ENCODE data around the gene POC1A. TPM values are rescaled to one million over a fixed set of nuclear protein-coding genes. Genes with fewer than 3 reads are reported as not detected.

Gene POC1A
- total RNA-seq, 1 experiment from 2014 or later = 43.0 TPM

DNA sequence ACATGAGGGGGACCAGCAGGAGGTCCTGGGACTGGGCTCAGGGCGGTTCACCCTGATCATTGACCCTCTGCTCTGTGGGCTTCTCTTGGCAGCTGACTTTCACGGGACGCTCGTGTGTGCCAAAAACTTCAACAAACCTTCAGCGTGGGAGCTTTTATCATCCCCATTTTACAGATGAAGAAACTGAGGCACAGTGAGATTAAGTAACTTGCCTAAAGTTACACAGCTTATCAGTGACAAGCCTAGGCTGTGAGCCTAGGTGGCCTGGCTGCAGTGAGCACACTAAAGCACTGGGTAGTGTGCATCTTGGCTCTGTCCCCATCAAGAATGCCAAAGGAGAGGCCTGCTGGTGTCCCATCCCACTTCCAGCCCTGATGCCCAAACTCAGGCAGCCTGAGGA, 74.3 kb downstream of the POC1A start:
- TF ChIP-seq, protein P1, sequence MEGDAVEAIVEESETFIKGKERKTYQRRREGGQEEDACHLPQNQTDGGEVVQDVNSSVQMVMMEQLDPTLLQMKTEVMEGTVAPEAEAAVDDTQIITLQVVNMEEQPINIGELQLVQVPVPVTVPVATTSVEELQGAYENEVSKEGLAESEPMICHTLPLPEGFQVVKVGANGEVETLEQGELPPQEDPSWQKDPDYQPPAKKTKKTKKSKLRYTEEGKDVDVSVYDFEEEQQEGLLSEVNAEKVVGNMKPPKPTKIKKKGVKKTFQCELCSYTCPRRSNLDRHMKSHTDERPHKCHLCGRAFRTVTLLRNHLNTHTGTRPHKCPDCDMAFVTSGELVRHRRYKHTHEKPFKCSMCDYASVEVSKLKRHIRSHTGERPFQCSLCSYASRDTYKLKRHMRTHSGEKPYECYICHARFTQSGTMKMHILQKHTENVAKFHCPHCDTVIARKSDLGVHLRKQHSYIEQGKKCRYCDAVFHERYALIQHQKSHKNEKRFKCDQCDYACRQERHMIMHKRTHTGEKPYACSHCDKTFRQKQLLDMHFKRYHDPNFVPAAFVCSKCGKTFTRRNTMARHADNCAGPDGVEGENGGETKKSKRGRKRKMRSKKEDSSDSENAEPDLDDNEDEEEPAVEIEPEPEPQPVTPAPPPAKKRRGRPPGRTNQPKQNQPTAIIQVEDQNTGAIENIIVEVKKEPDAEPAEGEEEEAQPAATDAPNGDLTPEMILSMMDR (conservative IDR thresholded peaks at IDR 0.05; ENCODE audit: low read depth, low read length) = no peak
- TF ChIP-seq EZH2 (IDR thresholded peaks at IDR 0.05; ENCODE audit: low read length, unreplicated experiment) (no peak), EZH2phosphoT487 (IDR thresholded peaks at IDR 0.05; ENCODE audit: borderline replicate concordance, low read length) (no peak)
- H3K4me3 ChIP-seq (ENCODE audit: low read length) = no peak overlapping the region
- intact Hi-C loops (cut with micrococcal nuclease) = no loop called here
- no peaks in the 10 kb centered on the region for H3K27me3 ChIP-seq (ENCODE audit: low read length)
- no peak for DNase-seq
- ATAC-seq = no peak
- POLR2A ChIA-PET (ENCODE audit: unreplicated experiment) = no interaction called here
- no peaks in the 10 kb centered on the region for H3K79me2 ChIP-seq (ENCODE audit: low read length)
- H3K27ac ChIP-seq (ENCODE audit: low read length) = no peak overlapping the region
- no peaks in the 10 kb centered on the region; the same call in 1 of the 2 replicates for H3K36me3 ChIP-seq (ENCODE audit: low read depth, low read length)
- H3F3A ChIP-seq (ENCODE audit: low read length, unreplicated experiment) = no peaks in the 10 kb centered on the region
- H3K4me1 ChIP-seq (ENCODE audit: insufficient read depth, low read length) = no peaks in the 10 kb centered on the region
- H3K4me2 ChIP-seq (ENCODE audit: low read length) = no peak overlapping the region
- no peaks in the 10 kb centered on the region for H3K9me3 ChIP-seq (ENCODE audit: low read length)
- CTCF ChIA-PET = no interaction called here
- no TSS peak for BruUV-seq (replicated peaks)
- no peak overlapping the region for H2AFZ ChIP-seq (ENCODE audit: low read length)
- no peak overlapping the region for H3K9ac ChIP-seq (ENCODE audit: low read length)
- no peaks in the 10 kb centered on the region for H4K20me1 ChIP-seq (ENCODE audit: low read length)
- no peaks in the 10 kb centered on the region for H3K9me2 ChIP-seq (replicated peaks; ENCODE audit: low read length)

DNA sequence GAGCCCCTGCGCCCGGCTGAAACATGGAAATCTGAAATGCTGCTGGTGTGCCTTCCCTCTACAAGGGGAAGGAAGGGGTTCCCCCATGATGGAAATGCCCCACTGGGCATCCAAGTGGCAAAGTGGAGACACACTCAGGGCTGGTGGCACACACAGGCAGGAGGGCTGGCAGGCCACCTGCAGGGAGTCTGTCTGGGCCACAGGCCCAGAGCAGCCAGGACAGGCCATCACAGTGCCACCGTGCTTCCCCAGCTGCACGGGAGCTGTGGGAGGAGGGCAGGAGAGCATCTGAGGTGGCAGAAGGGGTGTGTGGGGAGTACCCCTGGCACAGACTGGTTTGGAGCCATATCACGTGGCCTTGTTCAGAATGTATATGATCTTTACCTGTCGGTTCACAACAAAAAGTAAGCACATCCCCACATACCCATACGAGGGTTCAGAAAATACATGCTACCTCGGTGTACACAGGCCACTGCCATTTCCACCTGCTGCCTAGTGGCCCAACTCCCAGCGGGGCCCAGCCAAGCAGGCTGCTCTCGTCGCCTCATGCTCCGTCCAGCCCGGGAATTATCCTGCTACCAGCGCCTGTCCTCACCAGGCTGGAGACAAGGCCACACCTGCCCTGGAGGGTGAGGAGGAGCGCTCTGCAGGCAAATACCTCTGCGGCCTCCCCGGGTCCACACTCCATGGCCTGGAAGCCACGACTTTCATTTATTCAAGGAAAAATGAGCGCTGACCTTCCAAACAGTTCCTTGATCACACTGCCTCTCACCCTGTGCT, 75.3 kb downstream of the POC1A start:
- H3K9me3 ChIP-seq (ENCODE audit: low read length) = no peaks in the 10 kb centered on the region
- no peaks in the 10 kb centered on the region for H3K9me2 ChIP-seq (replicated peaks; ENCODE audit: low read length)
- no TSS peak for BruUV-seq (replicated peaks)
- no peak for ATAC-seq
- no peak overlapping the region for H3K4me2 ChIP-seq (ENCODE audit: low read length)
- no peaks in the 10 kb centered on the region for H3K27me3 ChIP-seq (ENCODE audit: low read length)
- no peak overlapping the region for H2AFZ ChIP-seq (ENCODE audit: low read length)
- ChIA-PET CTCF (interaction anchor here (0.7 kb wide), 1 partner anchor 22 kb away, joined by 13 read pairs; no protein-coding TSS in a partner anchor), POLR2A (ENCODE audit: unreplicated experiment) (no interaction called here)
- H3K4me3 ChIP-seq (ENCODE audit: low read length) = no peak overlapping the region
- intact Hi-C loops (cut with micrococcal nuclease) = no loop called here
- no peaks in the 10 kb centered on the region for H4K20me1 ChIP-seq (ENCODE audit: low read length)
- H3F3A ChIP-seq (ENCODE audit: low read length, unreplicated experiment) = no peaks in the 10 kb centered on the region
- no peak overlapping the region for H3K27ac ChIP-seq (ENCODE audit: low read length)
- no peak overlapping the region for H3K9ac ChIP-seq (ENCODE audit: low read length)
- DNase-seq = no peak
- no peaks in the 10 kb centered on the region; the same call in 1 of the 2 replicates for H3K36me3 ChIP-seq (ENCODE audit: low read depth, low read length)
- TF ChIP-seq, protein P1 (conservative IDR thresholded peaks at IDR 0.05; ENCODE audit: low read depth, low read length) = no peak
- TF ChIP-seq EZH2phosphoT487 (IDR thresholded peaks at IDR 0.05; ENCODE audit: borderline replicate concordance, low read length) = no peak
- H3K79me2 ChIP-seq (ENCODE audit: low read length) = no peaks in the 10 kb centered on the region
- no peaks in the 10 kb centered on the region for H3K4me1 ChIP-seq (ENCODE audit: insufficient read depth, low read length)

DNA sequence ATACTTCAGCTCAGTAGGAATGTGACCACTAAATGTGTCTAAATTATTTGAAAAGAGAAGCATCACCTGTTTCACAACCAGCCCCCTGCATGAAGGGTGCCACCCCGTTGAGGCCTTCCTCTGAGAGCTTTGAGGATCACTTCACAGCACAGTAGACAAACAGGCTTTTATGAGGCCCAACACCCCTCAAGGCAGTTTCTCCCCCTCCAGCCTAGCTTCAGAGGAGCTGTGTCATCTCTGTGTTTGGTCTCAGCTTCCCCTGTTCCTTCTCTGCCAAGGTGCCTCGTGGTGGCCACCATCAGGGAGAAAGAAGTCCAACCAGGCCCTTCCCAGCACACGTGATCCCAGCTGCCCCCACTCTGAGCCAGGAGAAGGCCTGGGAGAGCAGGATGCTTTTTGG, 76.3 kb downstream of the POC1A start:
- DNase-seq (no peak), ATAC-seq (no peak)
- ChIA-PET CTCF (interaction anchor here (1.2 kb wide), 1 partner anchor 77 kb away, joined by 3 read pairs; no protein-coding TSS in a partner anchor), POLR2A (ENCODE audit: unreplicated experiment) (no interaction called here)
- Histone ChIP-seq H3F3A (ENCODE audit: low read length, unreplicated experiment) (no peaks in the 10 kb centered on the region), H3K4me1 (ENCODE audit: insufficient read depth, low read length) (no peaks in the 10 kb centered on the region), H3K27ac (ENCODE audit: low read length) (no peak overlapping the region), H3K36me3 (ENCODE audit: low read depth, low read length) (no peaks in the 10 kb centered on the region; the same call in 1 of the 2 replicates), H3K4me3 (ENCODE audit: low read length) (no peak overlapping the region), H2AFZ (ENCODE audit: low read length) (no peak overlapping the region), H3K9me2 (replicated peaks; ENCODE audit: low read length) (no peaks in the 10 kb centered on the region), H3K4me2 (ENCODE audit: low read length) (no peak overlapping the region), H3K79me2 (ENCODE audit: low read length) (no peaks in the 10 kb centered on the region), H3K9me3 (ENCODE audit: low read length) (no peaks in the 10 kb centered on the region), H3K9ac (ENCODE audit: low read length) (no peak overlapping the region), H3K27me3 (ENCODE audit: low read length) (no peaks in the 10 kb centered on the region), H4K20me1 (ENCODE audit: low read length) (no peaks in the 10 kb centered on the region)
- no TSS peak for BruUV-seq (replicated peaks)
- TF ChIP-seq, protein P1 (conservative IDR thresholded peaks at IDR 0.05; ENCODE audit: low read depth, low read length) = no peak
- TF ChIP-seq EZH2 (IDR thresholded peaks at IDR 0.05; ENCODE audit: low read length, unreplicated experiment) = no peak
- intact Hi-C loops (cut with micrococcal nuclease) = no loop called here
